GM12801 (cell line): ENCODE results near the gene CREBBP.

ENCODE experiments used
- CTCF ChIP-seq: IDR thresholded peaks from one replicate; pipeline ENCODE4 v1.5.1; 2011; ENCODE audit warnings: control low read depth; ENCODE audit not compliant: insufficient read length; ENCODE audit errors: extremely low read depth

The CREBBP gene

GRCh38 chr16:3889059-3889458 is 8.5 kb upstream of the CREBBP start:
- TF ChIP-seq CTCF = no peak

GRCh38 chr16:3884398-3884797 is 3.9 kb upstream of the CREBBP start:
- no peak for TF ChIP-seq CTCF

GRCh38 chr16:3882531-3882930 is 2.0 kb upstream of the CREBBP start:
- TF ChIP-seq CTCF = no peak

GRCh38 chr16:3881499-3881990 is 1.0 kb upstream of the CREBBP start:
- no peak for TF ChIP-seq CTCF

GRCh38 chr16:3879887-3880564 is 487 bp downstream of the CREBBP start:
- no peak for TF ChIP-seq CTCF

- TF ChIP-seq CTCF = no peak
Observed at GRCh38 chr16:3879258-3879886, 1.1 kb downstream of the CREBBP start.

- TF ChIP-seq CTCF = no peak
Observed at GRCh38 chr16:3878610-3879009, 1.9 kb downstream of the CREBBP start.
